Measurements from ENCODE around the gene IHH. TPM values are rescaled to one million over a fixed set of nuclear protein-coding genes. Genes with fewer than 3 reads are reported as not detected.

The IHH gene
- total RNA-seq, 1 donor from 2014 or later = not detected

DNA sequence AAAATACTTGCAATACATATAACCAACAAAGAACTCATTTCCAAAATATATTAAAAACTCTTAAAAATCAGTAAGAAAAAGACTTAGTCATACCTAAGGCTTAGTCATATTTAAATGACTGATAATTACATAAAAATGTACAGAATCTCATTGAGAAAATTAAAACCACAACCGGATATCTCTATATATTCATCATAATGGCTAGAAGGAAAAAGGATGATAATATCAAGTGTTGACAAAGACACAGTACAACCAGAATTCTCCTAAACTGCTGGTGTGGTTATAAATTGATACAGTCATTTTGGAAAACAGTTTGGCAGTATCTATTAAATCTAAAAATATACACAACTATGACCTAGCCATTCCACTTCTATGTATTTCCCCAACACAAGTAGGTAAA, 27.1 kb upstream of the IHH start:
- TF ChIP-seq CTCF (IDR thresholded peaks at IDR 0.05; ENCODE audit: insufficient read depth, low read length, severe bottlenecking) = no peak
- no peaks in the 10 kb centered on the region for H3K27me3 ChIP-seq (ENCODE audit: control insufficient read depth, insufficient read depth, low read length)
- DNase-seq (ENCODE audit: low read depth) (no peak), FAIRE-seq (no peak)
- H3K4me3 ChIP-seq (ENCODE audit: low read depth, low read length) = no peak overlapping the region
- H3K36me3 ChIP-seq (ENCODE audit: control insufficient read depth, insufficient read depth, low read length) = no peaks in the 10 kb centered on the region

- no peak for TF ChIP-seq CTCF (IDR thresholded peaks at IDR 0.05; ENCODE audit: insufficient read depth, low read length, severe bottlenecking)
- DNase-seq (ENCODE audit: low read depth) = no peak
- H3K27me3 ChIP-seq (ENCODE audit: control insufficient read depth, insufficient read depth, low read length) = no peaks in the 10 kb centered on the region
- no peak for FAIRE-seq
- H3K4me3 ChIP-seq (ENCODE audit: low read depth, low read length) = no peak overlapping the region
- H3K36me3 ChIP-seq (ENCODE audit: control insufficient read depth, insufficient read depth, low read length) = no peaks in the 10 kb centered on the region
Measured at GRCh38 chr2:219087361-219087760, 26.6 kb upstream of the IHH start.

DNA sequence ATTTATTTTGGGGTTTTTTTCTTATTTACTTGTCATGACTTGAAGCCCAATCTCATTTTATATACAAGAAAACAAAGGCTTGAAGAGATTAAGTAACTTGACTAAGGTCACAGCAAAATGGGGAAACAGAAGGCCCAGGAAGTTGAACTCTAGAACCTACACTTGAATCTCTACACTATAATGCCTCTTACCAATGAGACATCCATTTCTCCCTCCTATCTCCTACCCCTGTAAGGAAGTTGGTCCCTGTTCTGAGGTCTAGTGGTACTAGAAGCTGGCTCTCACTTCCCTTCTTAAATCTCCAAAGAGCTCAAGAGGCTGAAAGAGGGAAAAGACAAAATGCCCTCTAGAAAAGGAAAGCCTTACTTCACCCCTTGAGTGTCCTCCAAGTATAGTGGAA, 25.5 kb upstream of the IHH start:
- no peak for TF ChIP-seq CTCF (IDR thresholded peaks at IDR 0.05; ENCODE audit: insufficient read depth, low read length, severe bottlenecking)
- Histone ChIP-seq H3K36me3 (ENCODE audit: control insufficient read depth, insufficient read depth, low read length) (no peaks in the 10 kb centered on the region), H3K4me3 (ENCODE audit: low read depth, low read length) (no peak overlapping the region), H3K27me3 (ENCODE audit: control insufficient read depth, insufficient read depth, low read length) (no peaks in the 10 kb centered on the region)
- no peak for FAIRE-seq
- no peak for DNase-seq (ENCODE audit: low read depth)

- FAIRE-seq = no peak
- no peak overlapping the region for H3K4me3 ChIP-seq (ENCODE audit: low read depth, low read length)
Measured at GRCh38 chr2:219084791-219085190, 24.1 kb upstream of the IHH start.

GRCh38 chr2:219082332-219082958, 21.7 kb upstream of the IHH start:
- Histone ChIP-seq H3K4me3 (ENCODE audit: low read depth, low read length) (no peak overlapping the region), H3K36me3 (ENCODE audit: control insufficient read depth, insufficient read depth, low read length) (no peaks in the 10 kb centered on the region), H3K27me3 (ENCODE audit: control insufficient read depth, insufficient read depth, low read length) (no peaks in the 10 kb centered on the region)
- DNase-seq (ENCODE audit: low read depth) = no peak
- no peak for TF ChIP-seq CTCF (IDR thresholded peaks at IDR 0.05; ENCODE audit: insufficient read depth, low read length, severe bottlenecking)
- no peak for FAIRE-seq

More at GRCh38 chr2:219084791-219085190, 24.1 kb upstream of the IHH start:
- no peak for TF ChIP-seq CTCF (IDR thresholded peaks at IDR 0.05; ENCODE audit: insufficient read depth, low read length, severe bottlenecking)
- DNase-seq (ENCODE audit: low read depth) = no peak
- Histone ChIP-seq H3K27me3 (ENCODE audit: control insufficient read depth, insufficient read depth, low read length) (no peaks in the 10 kb centered on the region), H3K36me3 (ENCODE audit: control insufficient read depth, insufficient read depth, low read length) (no peaks in the 10 kb centered on the region)

Measured in bronchial epithelial cell (primary cell).